ENCODE measurements around the gene SF3B5.
"Not testable (repeated sequence)": the region's sequence is repeated elsewhere in the genome, so short reads cannot be mapped to it uniquely, and the experiment has no call there.

Gene SF3B5

GRCh38 chr6:144106206-144106605 is 10.8 kb upstream of the SF3B5 start:
- DNase-seq (ENCODE audit: low read depth in 2 of 3, low spot score in 2 of 3) = no peak

- DNase-seq (ENCODE audit: low read depth in 2 of 3, low spot score in 2 of 3) = no peak
Observed at GRCh38 chr6:144104898-144105487, 9.6 kb upstream of the SF3B5 start.

- DNase-seq (ENCODE audit: low read depth in 2 of 3, low spot score in 2 of 3) = no peak
Observed at GRCh38 chr6:144104488-144104887, 9.1 kb upstream of the SF3B5 start.

GRCh38 chr6:144103026-144103563 is 7.7 kb upstream of the SF3B5 start:
- DNase-seq (ENCODE audit: low read depth in 2 of 3, low spot score in 2 of 3) = no peak

GRCh38 chr6:144098993-144099392 is 3.6 kb upstream of the SF3B5 start:
- DNase-seq (ENCODE audit: low read depth in 2 of 3, low spot score in 2 of 3) = no peak

- DNase-seq (ENCODE audit: low read depth in 2 of 3, low spot score in 2 of 3) = no peak
Observed at GRCh38 chr6:144094731-144095133, 641 bp downstream of the SF3B5 start.

- no peak for DNase-seq (ENCODE audit: low read depth in 2 of 3, low spot score in 2 of 3)
Observed at GRCh38 chr6:144093658-144094057, 1.7 kb downstream of the SF3B5 start.

GRCh38 chr6:144093236-144093635 is 2.1 kb downstream of the SF3B5 start:
- DNase-seq (ENCODE audit: low read depth in 2 of 3, low spot score in 2 of 3) = no peak

- no peak for DNase-seq (ENCODE audit: low read depth in 2 of 3, low spot score in 2 of 3)
Observed at GRCh38 chr6:144090384-144090783, 5.0 kb downstream of the SF3B5 start.

- no peak for DNase-seq (ENCODE audit: low read depth in 2 of 3, low spot score in 2 of 3)
Observed at GRCh38 chr6:144087789-144088426, 7.5 kb downstream of the SF3B5 start.

GRCh38 chr6:144086959-144087358 is 8.4 kb downstream of the SF3B5 start:
- no peak for DNase-seq (ENCODE audit: low read depth in 2 of 3, low spot score in 2 of 3)

- DNase-seq (ENCODE audit: low read depth in 2 of 3, low spot score in 2 of 3) = no peak
Observed at GRCh38 chr6:144083172-144083571, 12.2 kb downstream of the SF3B5 start.

- DNase-seq (ENCODE audit: low read depth in 2 of 3, low spot score in 2 of 3) = not testable (repeated sequence)
Observed at GRCh38 chr6:144082412-144082811, 13.0 kb downstream of the SF3B5 start.

GRCh38 chr6:144077871-144078270 is 17.5 kb downstream of the SF3B5 start:
- DNase-seq (ENCODE audit: low read depth in 2 of 3, low spot score in 2 of 3) = no peak

- no peak for DNase-seq (ENCODE audit: low read depth in 2 of 3, low spot score in 2 of 3)
Observed at GRCh38 chr6:144075875-144076274, 19.5 kb downstream of the SF3B5 start.

GRCh38 chr6:144075187-144075586 is 20.2 kb downstream of the SF3B5 start:
- DNase-seq (ENCODE audit: low read depth in 2 of 3, low spot score in 2 of 3) = no peak

GRCh38 chr6:144073024-144073423 is 22.3 kb downstream of the SF3B5 start:
- DNase-seq (ENCODE audit: low read depth in 2 of 3, low spot score in 2 of 3) = no peak

- DNase-seq (ENCODE audit: low read depth in 2 of 3, low spot score in 2 of 3) = no peak
Observed at GRCh38 chr6:144069506-144069905, 25.9 kb downstream of the SF3B5 start.

GRCh38 chr6:144068794-144069193 is 26.6 kb downstream of the SF3B5 start:
- no peak for DNase-seq (ENCODE audit: low read depth in 2 of 3, low spot score in 2 of 3)

- DNase-seq (ENCODE audit: low read depth in 2 of 3, low spot score in 2 of 3) = no peak
Observed at GRCh38 chr6:144066741-144067484, 28.5 kb downstream of the SF3B5 start.

GRCh38 chr6:144066255-144066654 is 29.1 kb downstream of the SF3B5 start:
- no peak for DNase-seq (ENCODE audit: low read depth in 2 of 3, low spot score in 2 of 3)

GRCh38 chr6:144065213-144065660 is 30.1 kb downstream of the SF3B5 start:
- DNase-seq (ENCODE audit: low read depth in 2 of 3, low spot score in 2 of 3) = no peak
